Chondrocyte (in vitro differentiated cells): Measurements from ENCODE around the gene CACNB3. TPM values are rescaled to one million over a fixed set of nuclear protein-coding genes. Genes with fewer than 3 reads are reported as not detected.

ENCODE experiments used
- DNase-seq: peaks from one replicate; pipeline ENCODE4 v3.0.0; 2021; ENCODE audit warnings: mixed read lengths, low spot score
- H3K27ac Mint-ChIP-seq: one replicate; pipeline ENCODE4 v1.8.0; 2021; ENCODE audit warnings: mild to moderate bottlenecking, moderate library complexity, mixed read lengths; ENCODE audit not compliant: unreplicated experiment
- H3K27me3 Mint-ChIP-seq: 2 replicates; pipeline ENCODE4 v1.8.0; 2021; ENCODE audit warnings: low read depth, mixed read lengths
- H3K36me3 Mint-ChIP-seq: 2 replicates; pipeline ENCODE4 v1.8.0; 2021; ENCODE audit warnings: low read depth, mixed read lengths
- H3K4me1 Mint-ChIP-seq: 2 replicates; pipeline ENCODE4 v1.8.0; 2021; ENCODE audit warnings: low read depth, mild to moderate bottlenecking, mixed read lengths
- H3K4me3 Mint-ChIP-seq: one replicate; pipeline ENCODE4 v1.8.0; 2021; ENCODE audit warnings: mild to moderate bottlenecking, moderate library complexity, mixed read lengths; ENCODE audit not compliant: unreplicated experiment
- H3K9me3 Mint-ChIP-seq: 2 replicates; pipeline ENCODE4 v1.8.0; 2021; ENCODE audit warnings: low read depth, mixed read lengths
- CTCF ChIP-seq: fragments of 200-600 bp; sonication (generic); IDR thresholded peaks from 2 replicates; pipeline ENCODE4 v1.5.0; 2021; ENCODE audit warnings: antibody characterized with exemption, mild to moderate bottlenecking, moderate library complexity
- total RNA-seq: library from RNA; stranded (reverse); gene quantifications from 3 replicates; pipeline ENCODE4 v1.2.1, GENCODE V29; 2021

The CACNB3 gene
- total RNA-seq, 1 donor from 2014 or later = 69.5 TPM

GRCh38 chr12:48811437-48812090 lies 6.7 kb upstream of the CACNB3 start:
- TF ChIP-seq CTCF = no peak
- DNase-seq = no peak
- Mint-ChIP-seq H3K4me1 (peaks cover 43% of the 10 kb centered on the region), H3K27me3 (no peaks in the 10 kb centered on the region), H3K27ac (peak overlapping the region; percentile 78), H3K36me3 (no peaks in the 10 kb centered on the region), H3K4me3 (no peak overlapping the region), H3K9me3 (no peaks in the 10 kb centered on the region)

- Mint-ChIP-seq H3K27ac (no peak overlapping the region), H3K9me3 (no peaks in the 10 kb centered on the region), H3K36me3 (no peaks in the 10 kb centered on the region), H3K4me3 (no peak overlapping the region), H3K4me1 (peaks cover 51% of the 10 kb centered on the region), H3K27me3 (no peaks in the 10 kb centered on the region)
- no peak for DNase-seq
- TF ChIP-seq CTCF = no peak
Measured at GRCh38 chr12:48812389-48812788, 5.9 kb upstream of the CACNB3 start.

- Mint-ChIP-seq H3K4me3 (peak overlapping the region; percentile 100), H3K9me3 (no peaks in the 10 kb centered on the region), H3K4me1 (peaks cover 60% of the 10 kb centered on the region), H3K27me3 (no peaks in the 10 kb centered on the region), H3K36me3 (no peaks in the 10 kb centered on the region), H3K27ac (peak overlapping the region; percentile 17)
- DNase-seq = no peak
- TF ChIP-seq CTCF = no peak
Measured at GRCh38 chr12:48813465-48814261, 4.6 kb upstream of the CACNB3 start.

- TF ChIP-seq CTCF = peak; percentile 100
- H3K36me3 Mint-ChIP-seq = no peaks in the 10 kb centered on the region
- no peaks in the 10 kb centered on the region for H3K27me3 Mint-ChIP-seq
- no peaks in the 10 kb centered on the region for H3K9me3 Mint-ChIP-seq
- peak overlapping the region; percentile 97 for H3K27ac Mint-ChIP-seq
- no peak for DNase-seq
- H3K4me1 Mint-ChIP-seq = peaks cover 67% of the 10 kb centered on the region
- peak overlapping the region; percentile 100 for H3K4me3 Mint-ChIP-seq
Measured at GRCh38 chr12:48814262-48815125, 3.8 kb upstream of the CACNB3 start.
